Activated naive CD8-positive, alpha-beta T cell treated with anti-CD3 and anti-CD28 coated beads, Interleukin-2, amount 50 U/mL, for 24 hours (primary cell): ENCODE data around the gene UBXN2A.
A peak's percentile ranks its signal among the peaks of the same experiment; 100 is the strongest.
"Not testable (repeated sequence)": the region's sequence is repeated elsewhere in the genome, so short reads cannot be mapped to it uniquely, and the experiment has no call there.

Experiments
- ATAC-seq: fragments of 150-1000 bp; cut with Tn5 transposase; one replicate; pipeline ENCODE4 v1.10.0; 2021
- DNase-seq: peaks from one replicate; pipeline ENCODE4 v3.0.0; 2021
- H3K27ac Mint-ChIP-seq: one replicate; pipeline ENCODE4 v1.8.0; 2021; ENCODE audit warnings: mild to moderate bottlenecking, mixed read lengths
- H3K27me3 Mint-ChIP-seq: one replicate; pipeline ENCODE4 v1.8.0; 2021; ENCODE audit warnings: mixed read lengths
- H3K36me3 Mint-ChIP-seq: one replicate; pipeline ENCODE4 v1.8.0; 2021; ENCODE audit warnings: low read depth, mixed read lengths
- H3K4me1 Mint-ChIP-seq: one replicate; pipeline ENCODE4 v1.8.0; 2021; ENCODE audit warnings: mixed read lengths
- H3K4me3 Mint-ChIP-seq: one replicate; pipeline ENCODE4 v1.8.0; 2021; ENCODE audit warnings: mild to moderate bottlenecking, moderate library complexity, mixed read lengths
- H3K9me3 Mint-ChIP-seq: one replicate; pipeline ENCODE4 v1.8.0; 2021; ENCODE audit warnings: mixed read lengths

UBXN2A gene

DNA sequence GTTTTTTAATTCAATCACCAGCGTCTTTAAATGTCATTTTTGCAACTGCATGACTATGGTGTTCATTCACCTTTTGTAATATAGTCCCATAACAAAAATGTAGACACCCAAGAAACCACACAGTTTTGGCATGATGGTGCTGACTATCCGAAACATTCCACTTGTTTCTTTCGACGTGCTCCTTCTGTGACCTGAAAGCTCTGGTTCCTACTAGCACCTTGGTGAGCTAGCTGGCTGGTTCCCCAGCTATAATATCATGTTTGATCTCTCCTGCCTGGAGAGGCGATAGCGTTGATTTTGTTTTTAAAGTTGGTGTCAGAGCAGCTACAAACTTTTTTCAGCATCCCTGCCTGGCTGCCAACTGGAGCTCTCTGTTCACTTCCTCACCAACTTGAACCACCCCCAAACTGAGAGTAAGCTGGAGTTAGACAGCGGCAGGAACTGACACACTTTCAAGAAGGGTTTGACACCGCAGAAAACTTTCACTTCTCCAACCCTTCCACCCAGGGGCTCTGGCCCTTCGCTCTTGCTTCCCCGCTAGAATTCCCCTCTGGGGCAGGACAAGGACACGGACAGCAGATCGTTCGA lies 14.5 kb upstream of the UBXN2A start:
- no peaks in the 10 kb centered on the region for H3K9me3 Mint-ChIP-seq

DNA sequence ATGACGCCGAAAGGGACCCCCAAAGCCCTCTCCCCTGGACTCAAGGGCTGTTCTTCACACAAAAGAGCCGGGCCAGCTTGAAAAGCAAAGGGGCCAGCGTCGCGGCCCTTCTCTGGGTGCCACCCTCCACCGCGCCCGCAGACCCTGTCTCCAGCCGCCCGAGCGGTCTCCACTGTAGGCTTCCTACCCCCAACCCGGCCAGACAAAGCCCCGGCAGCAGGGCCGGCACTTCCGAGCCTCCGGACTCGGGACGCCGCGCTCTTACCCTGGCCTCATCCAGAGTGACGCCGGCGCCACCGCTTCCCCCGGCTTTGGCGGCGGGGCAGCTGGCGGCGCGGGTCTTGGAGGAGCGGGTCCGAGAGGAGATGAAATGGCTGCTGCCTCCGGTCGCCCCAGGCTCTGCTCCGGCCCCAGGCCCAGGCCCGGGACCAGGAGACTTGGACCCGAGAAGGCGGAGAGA lies 13.9 kb upstream of the UBXN2A start:
- DNase-seq (no peak), ATAC-seq (peak; percentile 16)
- Mint-ChIP-seq H3K4me1 (peaks cover 57% of the 10 kb centered on the region), H3K4me3 (peak overlapping the region; percentile 88), H3K9me3 (no peaks in the 10 kb centered on the region), H3K36me3 (peaks cover 3% of the 10 kb centered on the region), H3K27ac (peak overlapping the region; percentile 99), H3K27me3 (no peaks in the 10 kb centered on the region)

More for the DNA sequence above, 14.5 kb upstream of the UBXN2A start:
- peak overlapping the region; percentile 99 for H3K27ac Mint-ChIP-seq
- no peaks in the 10 kb centered on the region for H3K36me3 Mint-ChIP-seq
- peak overlapping the region; percentile 88 for H3K4me3 Mint-ChIP-seq
- no peaks in the 10 kb centered on the region for H3K27me3 Mint-ChIP-seq
- peak; percentile 66 for DNase-seq
- H3K4me1 Mint-ChIP-seq, result peaks cover 59% of the 10 kb centered on the region
- ATAC-seq, result peak; percentile 75

DNA sequence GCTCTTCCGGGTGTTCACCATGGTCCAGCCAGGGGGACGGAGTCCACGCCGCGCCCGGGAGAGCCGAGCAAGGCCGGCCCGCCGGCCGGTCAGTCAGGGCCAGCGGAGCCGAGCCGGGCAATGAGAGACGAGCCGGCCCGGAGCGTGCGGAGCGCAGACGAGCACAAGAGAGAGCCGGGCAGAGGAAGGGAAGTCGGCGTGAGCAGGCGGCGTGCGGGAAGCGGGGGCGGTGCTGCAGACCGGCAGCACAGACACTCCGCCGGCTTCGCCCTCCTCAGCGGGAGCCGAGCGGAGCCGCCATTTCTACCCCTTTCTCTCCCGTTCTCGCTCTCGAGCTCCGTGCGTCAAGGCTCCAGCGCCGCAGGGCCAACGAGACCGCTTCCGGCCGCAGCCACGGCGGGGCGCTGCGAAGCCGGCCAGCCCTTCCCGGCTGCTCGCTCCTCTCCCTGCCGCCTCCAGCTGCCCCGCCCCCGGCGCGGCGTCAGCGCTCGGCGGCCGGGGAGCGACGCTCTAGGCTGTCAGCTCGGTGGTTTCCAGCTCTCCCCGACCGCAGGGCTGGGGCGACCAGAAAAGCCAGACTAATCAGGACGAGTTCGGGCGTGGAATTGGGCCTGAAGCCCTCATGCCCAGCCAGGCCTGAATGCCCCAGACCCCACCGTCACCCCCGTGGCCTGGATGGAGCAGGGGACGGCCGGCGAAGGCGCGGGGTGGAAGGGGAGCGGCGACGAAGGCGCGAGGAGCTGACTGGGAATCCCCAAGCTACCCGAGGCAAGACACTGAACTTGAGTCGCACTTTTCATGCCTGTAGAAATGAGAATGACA lies 13.3 kb upstream of the UBXN2A start, which contains the start of gene ATAD2B:
ATAD2B (minus strand) TSS at position 374 of the 822 bp plus-strand sequence; CDS start at position 21, 353 bp downstream.
- H3K4me3 Mint-ChIP-seq, result peak within 1 kb of the TSS; percentile 88
- peaks cover 3% of the 10 kb centered on the region for H3K36me3 Mint-ChIP-seq
- no peaks in the 10 kb centered on the region for H3K9me3 Mint-ChIP-seq
- H3K27ac Mint-ChIP-seq, result peak within 1 kb of the TSS; percentile 99
- DNase-seq (peak; percentile 93), ATAC-seq (peak; percentile 81)
- H3K4me1 Mint-ChIP-seq, result peaks cover 53% of the 10 kb centered on the region
- H3K27me3 Mint-ChIP-seq, result no peaks in the 10 kb centered on the region

DNA sequence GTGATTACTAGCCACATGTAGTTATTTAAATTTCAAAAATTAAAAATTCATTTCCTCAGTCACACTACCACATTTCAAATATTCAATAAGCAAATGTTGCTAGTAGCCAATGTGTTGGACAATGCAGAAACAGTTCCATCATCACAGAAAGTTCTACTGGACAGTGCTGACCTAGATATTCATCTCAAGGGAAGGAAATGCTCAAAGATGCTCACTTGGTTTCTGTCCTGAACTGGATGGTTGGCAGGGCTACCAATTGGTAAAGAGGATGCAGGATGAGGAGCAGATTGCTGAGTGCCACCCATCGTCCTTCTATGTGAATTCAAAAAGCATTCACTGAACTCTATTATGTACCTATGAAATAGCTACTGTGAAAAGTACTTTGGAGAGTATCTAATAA lies 6.0 kb upstream of the UBXN2A start:
- Mint-ChIP-seq H3K4me1 (peaks cover 7% of the 10 kb centered on the region), H3K36me3 (peaks cover 3% of the 10 kb centered on the region), H3K27me3 (no peaks in the 10 kb centered on the region), H3K9me3 (no peaks in the 10 kb centered on the region), H3K27ac (no peak overlapping the region), H3K4me3 (no peak overlapping the region)
- DNase-seq (no peak), ATAC-seq (no peak)

DNA sequence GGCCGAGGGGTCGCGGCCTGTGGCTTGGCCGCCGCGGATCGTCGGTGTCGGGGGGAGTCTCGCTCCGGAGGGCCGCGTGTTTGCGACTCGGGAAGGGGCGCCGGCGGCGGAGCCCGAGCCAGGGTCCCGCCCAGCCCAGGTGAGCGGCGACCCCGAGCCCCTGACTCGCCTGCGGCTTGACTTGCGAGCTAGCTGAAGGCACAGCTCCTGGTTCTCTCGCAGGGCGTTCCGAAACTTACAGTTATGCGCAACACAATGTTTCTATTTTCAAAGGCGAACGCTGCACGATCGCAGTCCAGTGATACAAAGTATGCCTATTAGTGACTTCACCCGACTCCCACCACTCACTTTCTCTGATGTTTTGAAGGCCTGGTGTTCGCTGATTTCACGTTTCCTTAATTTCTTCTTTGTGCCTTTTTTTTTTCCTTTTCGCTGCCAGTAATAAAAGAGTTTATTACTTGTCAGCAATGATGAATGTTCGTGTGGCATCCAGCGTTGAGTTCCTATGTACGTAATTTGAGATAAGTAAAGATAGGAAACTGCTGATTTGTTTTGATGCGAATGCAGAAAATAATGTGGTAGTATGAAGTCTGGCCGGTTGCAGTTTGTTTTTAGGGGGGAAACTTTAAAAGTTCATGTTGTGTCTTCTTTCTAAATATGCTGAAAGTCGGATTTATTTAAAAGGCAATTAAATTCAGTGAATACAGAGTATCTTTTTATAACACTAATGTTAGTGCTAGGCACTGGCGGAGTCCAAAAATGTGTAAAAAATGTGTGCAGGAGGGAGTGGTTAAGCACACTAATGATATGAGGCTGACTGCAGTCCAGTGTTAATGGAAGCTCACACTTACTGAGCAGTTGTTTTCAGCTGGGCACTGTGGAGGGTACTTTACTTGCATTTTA lies 706 bp downstream of the UBXN2A start:
- H3K27me3 Mint-ChIP-seq, result no peaks in the 10 kb centered on the region
- peaks cover 8% of the 10 kb centered on the region for H3K36me3 Mint-ChIP-seq
- H3K4me3 Mint-ChIP-seq, result peak overlapping the region; percentile 86
- H3K4me1 Mint-ChIP-seq, result peaks cover 26% of the 10 kb centered on the region
- DNase-seq (peak; percentile 43), ATAC-seq (peak; percentile 54)
- H3K27ac Mint-ChIP-seq, result peak overlapping the region; percentile 71
- H3K9me3 Mint-ChIP-seq, result no peaks in the 10 kb centered on the region

DNA sequence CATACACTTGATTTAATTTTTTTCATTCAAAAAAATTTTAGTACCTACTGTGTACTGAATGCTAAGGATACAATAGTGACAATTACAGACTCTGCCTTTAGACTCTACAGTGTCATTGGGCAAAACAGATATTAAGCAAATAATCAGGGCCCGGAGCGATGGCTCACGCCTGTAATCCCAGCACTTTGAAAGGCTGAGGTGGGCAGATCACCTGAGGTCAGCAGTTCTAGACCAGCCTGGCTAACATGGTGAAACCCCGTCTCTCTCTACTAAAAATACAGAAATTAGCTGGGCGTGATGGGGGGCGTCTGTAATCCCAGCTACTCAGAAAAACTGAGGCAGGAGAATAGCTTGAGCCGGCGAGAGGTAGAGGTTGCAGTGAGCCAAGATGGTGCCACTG lies 1.4 kb downstream of the UBXN2A start:
- no peak for DNase-seq
- Mint-ChIP-seq H3K9me3 (no peaks in the 10 kb centered on the region), H3K36me3 (peaks cover 8% of the 10 kb centered on the region), H3K4me3 (no peak overlapping the region), H3K27me3 (no peaks in the 10 kb centered on the region), H3K4me1 (peaks cover 26% of the 10 kb centered on the region), H3K27ac (no peak overlapping the region)
- ATAC-seq, result no peak

DNA sequence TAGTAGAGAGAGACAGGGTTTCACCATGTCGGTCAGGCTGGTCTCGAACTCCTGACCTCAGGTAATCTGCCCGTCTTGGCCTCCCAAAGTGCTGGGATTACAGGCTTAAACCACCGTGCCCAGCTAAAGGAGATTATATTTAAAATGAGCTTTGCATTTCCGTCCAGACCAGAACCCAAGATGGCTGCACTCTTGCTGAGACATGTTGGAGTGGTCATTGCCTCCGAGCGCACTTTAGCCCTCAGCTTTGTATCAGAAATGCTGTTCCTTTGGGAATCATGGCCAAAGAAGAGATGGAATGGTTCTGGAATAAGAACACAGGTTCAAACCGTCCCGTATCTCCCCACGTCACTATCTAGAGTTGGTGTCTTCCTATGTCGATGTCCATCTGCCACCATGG lies 3.4 kb downstream of the UBXN2A start:
- H3K36me3 Mint-ChIP-seq, result peaks cover 8% of the 10 kb centered on the region
- no peak overlapping the region for H3K27ac Mint-ChIP-seq
- H3K9me3 Mint-ChIP-seq, result no peaks in the 10 kb centered on the region
- H3K27me3 Mint-ChIP-seq, result no peaks in the 10 kb centered on the region
- no peak for ATAC-seq
- no peak overlapping the region for H3K4me3 Mint-ChIP-seq
- peaks cover 26% of the 10 kb centered on the region for H3K4me1 Mint-ChIP-seq
- no peak for DNase-seq

DNA sequence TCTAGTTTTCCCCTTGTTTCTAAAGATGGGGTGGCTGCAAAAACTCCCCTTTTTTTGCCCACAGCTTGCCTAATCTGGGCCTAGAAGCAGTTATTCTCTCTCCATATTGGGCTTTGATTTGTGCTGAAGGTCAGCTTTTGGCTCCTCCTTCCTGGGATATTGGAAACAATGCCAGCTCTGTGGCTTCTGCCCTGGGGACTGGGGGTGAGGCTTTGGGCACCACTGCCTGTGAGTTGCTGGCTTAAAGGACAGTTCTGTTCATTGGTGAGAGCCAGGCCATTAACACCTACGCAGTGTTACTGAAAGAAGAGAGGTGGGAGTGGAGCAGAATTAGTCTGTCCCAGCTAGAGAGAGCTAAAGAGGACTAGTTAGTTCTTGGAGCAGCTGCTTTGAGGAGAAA lies 4.3 kb downstream of the UBXN2A start:
- ATAC-seq (no peak), DNase-seq (no peak)
- H3K4me1 Mint-ChIP-seq, result peaks cover 17% of the 10 kb centered on the region
- no peaks in the 10 kb centered on the region for H3K9me3 Mint-ChIP-seq
- no peak overlapping the region for H3K27ac Mint-ChIP-seq
- H3K27me3 Mint-ChIP-seq, result no peaks in the 10 kb centered on the region
- H3K4me3 Mint-ChIP-seq, result no peak overlapping the region
- peaks cover 8% of the 10 kb centered on the region for H3K36me3 Mint-ChIP-seq

DNA sequence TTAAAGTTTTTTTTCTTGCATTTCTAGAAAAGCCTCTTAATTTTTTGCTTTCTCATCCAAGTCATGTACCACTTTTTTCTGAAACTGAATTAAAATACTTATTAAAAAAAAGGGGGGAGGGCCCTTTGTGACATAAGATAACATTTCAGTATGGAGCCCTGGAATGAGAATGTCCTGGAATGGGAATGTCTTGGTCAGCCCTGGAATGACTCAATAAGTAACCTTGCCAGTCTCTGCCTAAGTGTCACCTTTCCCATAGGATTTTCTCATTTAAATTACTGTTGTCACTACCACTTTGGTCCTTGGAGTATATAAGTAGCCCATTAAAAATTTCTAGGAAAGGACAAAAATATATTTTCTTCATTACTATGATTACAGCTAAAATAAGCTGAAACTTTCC lies 4.7 kb downstream of the UBXN2A start:
- Mint-ChIP-seq H3K27me3 (no peaks in the 10 kb centered on the region), H3K27ac (no peak overlapping the region), H3K4me3 (no peak overlapping the region), H3K4me1 (peaks cover 15% of the 10 kb centered on the region), H3K36me3 (peaks cover 8% of the 10 kb centered on the region), H3K9me3 (no peaks in the 10 kb centered on the region)
- ATAC-seq, result no peak
- DNase-seq, result no peak

DNA sequence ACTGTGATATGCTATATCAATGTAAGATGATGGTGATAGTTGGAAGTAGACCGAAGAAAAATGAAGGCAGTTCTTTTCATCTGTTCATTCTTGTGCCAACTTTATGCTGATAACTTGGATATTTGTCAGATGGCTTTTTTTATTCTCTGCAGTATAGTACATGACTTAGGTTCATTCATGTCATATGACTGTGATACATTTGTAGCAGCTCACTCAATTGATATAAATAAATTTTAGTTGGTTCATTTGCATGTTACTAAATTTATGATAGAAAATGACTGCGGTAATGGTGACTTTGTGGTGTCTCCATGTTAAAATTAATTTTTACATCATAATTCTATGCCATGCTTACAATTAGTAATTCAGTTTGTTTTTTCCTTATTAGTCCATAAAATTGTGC lies 7.1 kb downstream of the UBXN2A start:
- ATAC-seq (no peak), DNase-seq (no peak)
- Mint-ChIP-seq H3K27ac (no peak overlapping the region), H3K36me3 (peaks cover 6% of the 10 kb centered on the region), H3K4me3 (no peak overlapping the region), H3K4me1 (peaks cover 3% of the 10 kb centered on the region), H3K9me3 (no peaks in the 10 kb centered on the region), H3K27me3 (no peaks in the 10 kb centered on the region)

DNA sequence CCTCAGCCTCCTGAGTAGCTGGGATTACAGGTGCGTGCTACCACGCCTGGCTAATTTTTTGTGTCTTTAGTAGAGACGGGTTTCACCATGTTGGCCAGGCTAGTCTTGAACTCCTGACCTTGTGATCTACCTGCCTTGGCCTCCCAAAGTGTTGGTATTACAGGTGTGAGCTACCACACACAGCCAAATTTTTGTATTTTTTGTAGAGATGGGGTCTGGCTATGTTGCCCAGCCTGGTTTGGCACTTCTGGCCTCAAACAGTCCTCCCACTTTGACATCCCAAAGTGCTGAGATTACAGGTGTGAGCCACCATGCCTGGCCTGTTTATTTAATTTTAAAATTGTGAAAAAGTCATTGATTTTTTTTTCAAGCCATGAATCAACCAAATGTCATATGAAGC lies 12.3 kb downstream of the UBXN2A start:
- H3K27ac Mint-ChIP-seq, H3K4me3 Mint-ChIP-seq, H3K36me3 Mint-ChIP-seq, ATAC-seq, DNase-seq, H3K27me3 Mint-ChIP-seq, H3K4me1 Mint-ChIP-seq, H3K9me3 Mint-ChIP-seq: not testable (repeated sequence)

DNA sequence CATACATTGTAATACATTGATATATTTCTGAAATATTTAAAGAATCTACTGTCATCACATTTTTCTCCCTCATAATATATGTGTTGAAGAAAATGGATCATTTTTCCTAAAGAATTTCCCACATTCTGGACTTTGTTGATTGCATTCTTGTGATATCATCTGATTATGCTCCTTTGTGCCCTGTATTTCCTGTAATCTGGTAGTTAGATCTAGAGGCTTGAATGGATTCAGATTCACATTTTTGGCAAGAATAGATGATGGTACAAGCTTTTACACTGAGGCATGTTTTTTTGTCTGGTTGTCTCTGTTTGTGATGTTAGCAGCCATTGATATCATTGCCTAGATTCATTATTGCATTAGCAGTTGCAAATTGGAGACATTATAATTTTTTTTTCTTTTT lies 13.4 kb downstream of the UBXN2A start:
- no peak for DNase-seq
- Mint-ChIP-seq H3K27ac (no peak overlapping the region), H3K27me3 (no peaks in the 10 kb centered on the region), H3K4me3 (no peak overlapping the region), H3K36me3 (no peaks in the 10 kb centered on the region), H3K9me3 (no peaks in the 10 kb centered on the region), H3K4me1 (no peaks in the 10 kb centered on the region)
- no peak for ATAC-seq

DNA sequence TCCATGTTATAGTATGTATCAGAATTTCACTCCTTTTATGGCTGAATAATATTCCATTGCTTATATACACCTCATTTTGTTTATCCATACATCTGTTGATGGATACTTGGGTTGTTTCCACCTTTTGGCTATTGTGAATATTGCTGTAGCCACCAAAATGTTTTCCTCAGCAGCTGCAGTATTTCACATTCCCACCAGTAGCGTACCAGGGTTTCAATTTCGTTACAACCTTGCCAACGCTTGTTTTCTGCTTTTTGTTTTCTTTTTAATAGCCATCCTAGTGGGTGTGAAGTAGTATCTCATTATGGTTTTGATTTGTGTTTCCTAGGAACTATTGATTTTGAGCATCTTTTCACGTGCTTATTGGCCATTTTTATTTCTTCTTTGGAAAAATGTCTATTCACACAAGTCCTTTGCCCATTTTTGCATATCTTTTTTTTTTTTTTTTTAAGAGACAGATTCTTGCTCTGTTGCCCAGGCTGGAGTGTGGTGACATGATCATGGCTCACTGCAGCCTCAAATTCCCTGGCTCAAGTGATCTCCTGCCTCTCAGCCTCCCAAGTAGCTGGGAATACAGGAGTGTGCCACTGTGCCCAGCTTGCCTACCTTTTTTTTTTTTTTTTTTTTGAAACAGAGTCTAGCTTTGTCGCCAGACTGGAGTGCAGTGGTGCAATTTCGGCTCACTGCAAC lies 14.2 kb downstream of the UBXN2A start:
- Mint-ChIP-seq H3K27me3 (no peaks in the 10 kb centered on the region), H3K36me3 (no peaks in the 10 kb centered on the region), H3K9me3 (no peaks in the 10 kb centered on the region), H3K27ac (no peak overlapping the region), H3K4me1 (no peaks in the 10 kb centered on the region), H3K4me3 (no peak overlapping the region)
- no peak for ATAC-seq
- no peak for DNase-seq

DNA sequence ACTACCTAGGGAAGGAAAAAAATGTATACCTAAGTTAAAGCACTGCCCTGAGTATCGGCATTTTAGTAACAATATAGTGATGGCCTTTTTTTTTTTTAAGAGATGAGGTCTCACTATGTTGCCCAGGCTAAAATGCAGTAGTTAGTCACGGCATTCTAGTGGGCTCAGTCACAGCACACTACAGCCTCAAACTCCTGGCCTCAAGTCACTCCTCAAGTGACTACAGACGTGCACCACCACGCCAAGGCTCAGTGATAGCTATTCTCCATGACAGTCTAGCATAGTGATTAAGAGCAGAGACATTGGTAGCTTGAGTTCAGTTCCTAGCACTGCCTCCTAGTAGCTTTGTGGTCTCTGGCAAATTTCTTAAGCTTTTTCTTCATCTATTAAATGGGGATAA lies 27.6 kb downstream of the UBXN2A start:
- Mint-ChIP-seq H3K27ac (no peak overlapping the region), H3K4me3 (no peak overlapping the region), H3K36me3 (peaks cover 7% of the 10 kb centered on the region), H3K4me1 (no peaks in the 10 kb centered on the region), H3K9me3 (no peaks in the 10 kb centered on the region), H3K27me3 (no peaks in the 10 kb centered on the region)
- ATAC-seq, result no peak
- no peak for DNase-seq
